Measurements from ENCODE around the gene TRIM14. TPM values are rescaled to one million over a fixed set of nuclear protein-coding genes. Genes with fewer than 3 reads are reported as not detected.
A peak's percentile ranks its signal among the peaks of the same experiment; 100 is the strongest.

The TRIM14 gene
- total and polyA plus RNA-seq, 2 of the 13 experiments (the other 11 are each of a cell fraction or from before 2014, with no cell fraction given) = 9.2 to 13.0 TPM

- TF ChIP-seq ZNF619 (CRISPR knock-in tag; IDR thresholded peaks at IDR 0.05) (no peak), PATZ1 (CRISPR knock-in tag; IDR thresholded peaks at IDR 0.05) (no peak; the same call in none of the 2 replicates), SMAD3 (CRISPR knock-in tag; IDR thresholded peaks at IDR 0.05) (no peak), NR0B2 (CRISPR knock-in tag; IDR thresholded peaks at IDR 0.05) (peak; percentile 83; the same call in 1 of the 2 replicates), CCAR2 (optimal IDR thresholded peaks at IDR 0.05; ENCODE audit: low read depth, low read length) (no peak), XRCC5 (optimal IDR thresholded peaks at IDR 0.05; ENCODE audit: low read length) (peak; percentile 69), NCOA5 (CRISPR knock-in tag; IDR thresholded peaks at IDR 0.05) (no peak), ZNF317 (CRISPR knock-in tag; IDR thresholded peaks at IDR 0.05) (no peak), ZFP82 (CRISPR knock-in tag; IDR thresholded peaks at IDR 0.05; ENCODE audit: borderline replicate concordance) (peak; percentile 73; the same call in 1 of the 2 replicates), ZNF274 (CRISPR knock-in tag; IDR thresholded peaks at IDR 0.05) (peak; percentile 88; the same call in 1 of the 2 replicates), ZNF790 (CRISPR knock-in tag; IDR thresholded peaks at IDR 0.05; ENCODE audit: borderline replicate concordance) (no peak), ZNF121 (CRISPR knock-in tag; IDR thresholded peaks at IDR 0.05) (no peak), CEBPZ (IDR thresholded peaks at IDR 0.05; ENCODE audit: low read length) (no peak)
- TF ChIP-seq, protein P1, sequence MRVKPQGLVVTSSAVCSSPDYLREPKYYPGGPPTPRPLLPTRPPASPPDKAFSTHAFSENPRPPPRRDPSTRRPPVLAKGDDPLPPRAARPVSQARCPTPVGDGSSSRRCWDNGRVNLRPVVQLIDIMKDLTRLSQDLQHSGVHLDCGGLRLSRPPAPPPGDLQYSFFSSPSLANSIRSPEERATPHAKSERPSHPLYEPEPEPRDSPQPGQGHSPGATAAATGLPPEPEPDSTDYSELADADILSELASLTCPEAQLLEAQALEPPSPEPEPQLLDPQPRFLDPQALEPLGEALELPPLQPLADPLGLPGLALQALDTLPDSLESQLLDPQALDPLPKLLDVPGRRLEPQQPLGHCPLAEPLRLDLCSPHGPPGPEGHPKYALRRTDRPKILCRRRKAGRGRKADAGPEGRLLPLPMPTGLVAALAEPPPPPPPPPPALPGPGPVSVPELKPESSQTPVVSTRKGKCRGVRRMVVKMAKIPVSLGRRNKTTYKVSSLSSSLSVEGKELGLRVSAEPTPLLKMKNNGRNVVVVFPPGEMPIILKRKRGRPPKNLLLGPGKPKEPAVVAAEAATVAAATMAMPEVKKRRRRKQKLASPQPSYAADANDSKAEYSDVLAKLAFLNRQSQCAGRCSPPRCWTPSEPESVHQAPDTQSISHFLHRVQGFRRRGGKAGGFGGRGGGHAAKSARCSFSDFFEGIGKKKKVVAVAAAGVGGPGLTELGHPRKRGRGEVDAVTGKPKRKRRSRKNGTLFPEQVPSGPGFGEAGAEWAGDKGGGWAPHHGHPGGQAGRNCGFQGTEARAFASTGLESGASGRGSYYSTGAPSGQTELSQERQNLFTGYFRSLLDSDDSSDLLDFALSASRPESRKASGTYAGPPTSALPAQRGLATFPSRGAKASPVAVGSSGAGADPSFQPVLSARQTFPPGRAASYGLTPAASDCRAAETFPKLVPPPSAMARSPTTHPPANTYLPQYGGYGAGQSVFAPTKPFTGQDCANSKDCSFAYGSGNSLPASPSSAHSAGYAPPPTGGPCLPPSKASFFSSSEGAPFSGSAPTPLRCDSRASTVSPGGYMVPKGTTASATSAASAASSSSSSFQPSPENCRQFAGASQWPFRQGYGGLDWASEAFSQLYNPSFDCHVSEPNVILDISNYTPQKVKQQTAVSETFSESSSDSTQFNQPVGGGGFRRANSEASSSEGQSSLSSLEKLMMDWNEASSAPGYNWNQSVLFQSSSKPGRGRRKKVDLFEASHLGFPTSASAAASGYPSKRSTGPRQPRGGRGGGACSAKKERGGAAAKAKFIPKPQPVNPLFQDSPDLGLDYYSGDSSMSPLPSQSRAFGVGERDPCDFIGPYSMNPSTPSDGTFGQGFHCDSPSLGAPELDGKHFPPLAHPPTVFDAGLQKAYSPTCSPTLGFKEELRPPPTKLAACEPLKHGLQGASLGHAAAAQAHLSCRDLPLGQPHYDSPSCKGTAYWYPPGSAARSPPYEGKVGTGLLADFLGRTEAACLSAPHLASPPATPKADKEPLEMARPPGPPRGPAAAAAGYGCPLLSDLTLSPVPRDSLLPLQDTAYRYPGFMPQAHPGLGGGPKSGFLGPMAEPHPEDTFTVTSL (CRISPR knock-in tag; IDR thresholded peaks at IDR 0.05; ENCODE audit: borderline replicate concordance) = no peak; the same call in 1 of the 2 replicates
These were observed at the start of gene TRIM14 (continued) for GRCh38 chr9:98118640-98119601.

All from HepG2 (cell line).